T-helper 2 cell (primary cell): Measurements from ENCODE around the gene PDZRN3.
"Not testable (repeated sequence)": the region's sequence is repeated elsewhere in the genome, so short reads cannot be mapped to it uniquely, and the experiment has no call there.

ENCODE experiments used
- DNase-seq, 5 experiments: peaks; one replicate each; pipeline versions ENCODE4 v3.0.0 to v3.0.0-alpha.2; 2012 to 2022

Gene PDZRN3

DNA sequence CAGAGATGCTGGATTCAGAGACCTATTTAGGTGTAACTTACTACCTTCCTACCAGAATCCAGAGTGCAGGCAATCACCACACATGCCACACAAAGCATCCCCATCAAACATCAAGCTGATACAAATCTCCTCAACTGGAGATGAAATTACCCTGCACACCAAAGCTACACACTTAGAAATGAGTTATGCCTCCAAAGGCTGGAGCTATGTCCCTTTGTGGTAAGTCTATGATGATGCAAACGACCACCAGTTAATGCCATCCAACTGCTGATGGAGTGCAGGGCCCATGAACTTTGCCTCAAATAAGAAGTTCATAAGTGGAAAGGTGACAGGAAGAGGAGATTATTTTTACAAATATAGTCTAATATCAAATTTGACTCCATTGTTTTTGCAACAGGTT lies 38.1 kb downstream of the PDZRN3 start:
- DNase-seq, result no peak

DNA sequence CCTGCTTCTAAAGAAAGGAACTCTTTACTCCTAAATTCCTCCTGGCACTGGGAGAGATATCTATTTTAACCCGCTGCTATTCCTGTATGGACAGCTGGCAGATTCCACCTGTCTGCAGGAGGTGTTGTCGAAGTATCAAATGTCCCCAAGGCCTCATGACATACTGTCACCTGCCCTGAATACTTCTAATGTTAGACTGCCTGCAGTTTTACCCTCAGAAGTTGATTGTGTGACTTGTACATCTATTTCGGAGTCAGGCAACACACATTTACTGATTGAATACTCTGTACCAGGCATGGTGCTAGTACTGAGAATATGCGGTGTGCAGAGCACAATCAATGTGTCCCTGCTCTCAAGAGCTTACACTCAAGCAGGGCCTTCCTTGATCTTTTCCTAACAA lies 38.6 kb downstream of the PDZRN3 start:
- no peak for DNase-seq

DNA sequence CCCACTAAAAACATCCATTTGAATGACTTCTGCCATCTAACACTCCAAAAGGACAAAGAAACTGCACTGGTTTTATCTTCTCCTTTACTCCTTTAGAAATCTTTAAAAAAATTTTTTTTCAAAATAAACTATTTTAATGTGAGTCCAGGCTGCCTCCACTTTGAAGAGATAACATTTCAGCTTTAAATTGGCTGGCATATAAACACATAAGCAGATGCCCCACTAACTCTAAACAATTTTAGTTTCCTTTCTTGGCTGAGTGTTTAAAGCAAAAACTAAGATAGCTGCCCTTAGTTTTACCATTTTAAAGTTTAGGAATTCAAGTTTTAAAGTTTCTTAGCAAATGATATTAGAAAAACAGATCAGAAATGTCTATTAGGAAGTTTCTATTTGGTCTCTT lies 39.9 kb downstream of the PDZRN3 start:
- no peak for DNase-seq

DNA sequence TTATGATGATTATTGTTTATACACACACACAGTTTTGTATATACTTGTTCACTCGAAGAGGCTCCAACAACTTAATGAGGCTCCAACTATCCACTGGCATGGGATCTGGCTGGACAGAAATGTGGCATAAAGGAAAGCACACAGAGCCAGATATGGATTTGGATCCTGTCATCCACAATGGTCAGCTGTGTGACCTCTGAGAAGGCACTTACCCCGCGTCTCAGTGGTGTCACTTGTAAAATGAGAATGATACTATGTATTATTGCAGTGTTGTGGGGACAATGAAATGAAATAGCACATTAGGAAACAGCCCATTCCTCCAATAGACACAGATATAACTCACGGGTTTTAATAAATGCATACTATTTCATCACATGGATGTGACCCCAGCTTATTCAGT lies 42.2 kb downstream of the PDZRN3 start:
- DNase-seq, result no peak

DNA sequence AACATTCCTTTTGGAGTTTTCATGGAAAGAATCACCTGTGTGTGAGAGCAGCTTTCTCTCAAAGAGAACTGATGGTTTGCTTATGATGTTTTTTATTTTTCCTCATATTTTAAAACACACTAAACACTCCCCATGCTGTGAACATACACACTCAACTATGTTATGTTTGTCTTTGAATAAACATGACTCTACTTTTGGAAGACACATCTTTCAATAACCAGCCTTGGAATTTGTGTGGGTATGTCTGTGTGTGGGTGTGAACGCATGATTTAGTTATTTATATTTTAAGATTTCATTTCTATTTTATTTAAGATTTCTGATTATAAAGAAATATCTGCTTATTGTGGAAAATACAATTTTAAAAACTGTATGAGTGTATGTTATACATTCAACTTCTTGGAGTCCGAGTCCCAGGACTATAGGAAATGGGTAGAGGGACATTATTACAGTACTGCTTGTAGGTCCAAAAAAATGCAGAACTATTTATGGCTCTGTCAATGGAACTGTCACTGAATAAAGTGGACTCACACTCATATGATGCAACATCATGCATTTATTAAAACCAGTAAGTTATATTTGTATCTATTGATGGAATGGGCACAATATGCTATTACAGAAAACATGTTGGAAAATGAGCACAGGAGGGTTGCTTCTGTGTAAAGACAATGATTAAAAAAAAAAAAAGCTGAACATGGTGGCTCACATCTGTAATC lies 43.5 kb downstream of the PDZRN3 start:
- DNase-seq, result no peak

DNA sequence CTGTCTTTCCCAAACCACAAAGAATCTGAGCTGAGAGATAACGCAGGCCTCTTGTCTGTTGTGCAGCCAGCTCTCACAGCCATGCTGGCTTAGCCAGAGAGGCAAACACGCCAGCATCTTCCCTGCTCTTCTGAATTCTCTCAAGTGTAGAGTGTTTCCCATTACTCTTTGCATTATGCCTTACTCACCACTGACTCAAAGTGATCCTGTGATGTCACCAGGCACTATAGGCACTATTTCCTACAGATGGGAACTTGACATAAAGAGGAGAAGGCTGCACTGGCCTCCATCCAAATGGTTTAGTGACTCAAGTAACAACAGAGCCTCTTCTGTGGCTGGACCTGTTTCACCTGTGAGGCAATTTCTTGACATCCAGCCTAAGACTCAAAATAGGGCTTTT lies 44.4 kb downstream of the PDZRN3 start:
- no peak for DNase-seq

DNA sequence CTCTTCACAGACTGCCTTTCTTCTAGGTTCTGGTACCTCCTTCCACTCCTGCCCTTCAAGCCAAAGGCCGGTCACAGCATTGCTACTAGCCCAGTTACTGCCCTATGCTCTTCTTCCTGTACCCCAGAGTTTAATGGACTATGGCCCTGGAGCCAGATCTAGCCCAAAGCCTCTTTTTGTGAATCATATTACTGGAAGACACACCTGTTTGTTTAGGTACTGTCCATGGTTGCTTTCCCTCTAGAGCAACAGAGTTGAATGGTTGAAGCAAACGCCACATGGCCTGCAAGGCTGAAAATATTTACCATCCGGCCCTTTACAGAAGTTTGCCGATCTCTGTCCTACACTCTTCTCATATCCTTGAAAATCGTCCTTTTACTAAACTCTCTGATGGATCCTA lies 47.0 kb downstream of the PDZRN3 start:
- DNase-seq, result no peak

DNA sequence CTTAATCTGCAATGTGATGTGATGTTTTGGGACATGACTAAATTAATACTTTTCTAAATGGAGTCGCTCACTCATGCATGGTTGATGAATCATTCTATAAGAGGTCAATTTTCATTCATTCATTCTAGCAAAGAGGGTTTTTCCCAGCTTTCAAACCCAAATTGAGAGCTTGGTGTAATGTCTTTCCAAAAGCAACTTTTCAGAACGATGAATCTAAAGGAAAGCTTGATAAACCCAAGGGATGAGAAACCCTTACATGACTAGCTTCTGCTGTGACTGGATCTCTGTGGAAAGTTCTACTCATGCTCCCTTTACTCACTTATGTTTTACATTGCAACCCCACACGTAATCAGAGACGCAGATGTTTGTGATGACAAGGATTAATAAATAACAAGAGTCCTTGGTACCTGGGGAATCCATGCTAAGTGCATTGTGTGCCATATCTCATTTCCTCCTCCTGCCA lies 47.7 kb downstream of the PDZRN3 start:
- DNase-seq, result no peak

DNA sequence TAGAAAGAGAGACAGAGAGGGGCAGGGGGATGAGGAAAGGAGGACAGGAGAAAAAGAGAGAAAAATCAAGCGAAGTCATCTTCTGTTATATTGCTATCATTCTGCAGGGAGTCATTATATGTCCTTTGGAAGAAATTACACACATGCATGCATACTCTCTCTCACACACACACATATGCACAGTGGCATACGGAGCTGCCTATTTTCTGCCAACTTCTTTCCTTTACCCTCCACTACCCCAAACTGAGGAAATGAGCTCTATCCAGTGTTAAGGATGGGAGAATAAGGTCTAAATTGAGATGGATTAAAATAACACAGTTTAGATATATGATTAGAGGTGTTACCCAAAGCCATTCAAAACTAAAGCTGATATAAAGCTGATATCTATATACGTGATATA lies 48.8 kb downstream of the PDZRN3 start:
- DNase-seq, result no peak

DNA sequence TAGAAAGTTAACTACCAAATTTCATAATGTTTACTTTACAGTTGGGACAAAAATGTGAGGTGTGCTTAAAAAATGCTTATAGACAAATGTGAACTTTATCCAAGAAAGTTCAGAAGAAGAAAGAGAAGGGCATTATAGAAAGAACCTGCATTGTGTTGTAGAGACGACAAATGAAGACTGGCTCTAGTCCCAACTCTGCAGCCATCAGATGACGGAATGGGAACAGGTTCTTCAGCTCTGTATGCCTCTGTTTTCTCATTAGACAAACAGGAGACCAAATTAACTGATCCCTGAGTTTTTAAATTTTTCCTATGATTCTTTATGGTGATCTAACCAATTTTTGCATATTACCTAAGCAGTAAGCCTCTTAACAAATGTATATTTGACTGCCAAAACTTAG lies 49.2 kb downstream of the PDZRN3 start:
- no peak for DNase-seq

DNA sequence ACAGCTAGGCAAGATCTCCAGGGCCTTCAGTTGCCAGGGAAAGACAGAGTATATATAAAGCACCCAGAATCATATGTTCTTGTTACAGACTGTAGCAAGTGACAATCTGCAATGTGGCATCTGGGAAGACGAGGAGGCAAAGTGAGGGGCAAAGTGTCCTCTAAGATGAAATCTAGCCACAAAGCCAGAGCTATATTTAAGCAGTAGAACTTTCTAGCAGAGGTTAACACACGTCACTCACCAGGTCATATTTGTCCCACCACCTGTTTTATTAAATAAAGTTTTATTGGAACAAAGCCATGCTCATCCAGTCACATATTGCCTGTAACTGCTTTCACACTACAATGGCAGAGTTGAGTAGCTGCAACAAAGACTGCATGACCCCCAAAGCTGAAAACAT lies 51.5 kb downstream of the PDZRN3 start:
- no peak for DNase-seq

DNA sequence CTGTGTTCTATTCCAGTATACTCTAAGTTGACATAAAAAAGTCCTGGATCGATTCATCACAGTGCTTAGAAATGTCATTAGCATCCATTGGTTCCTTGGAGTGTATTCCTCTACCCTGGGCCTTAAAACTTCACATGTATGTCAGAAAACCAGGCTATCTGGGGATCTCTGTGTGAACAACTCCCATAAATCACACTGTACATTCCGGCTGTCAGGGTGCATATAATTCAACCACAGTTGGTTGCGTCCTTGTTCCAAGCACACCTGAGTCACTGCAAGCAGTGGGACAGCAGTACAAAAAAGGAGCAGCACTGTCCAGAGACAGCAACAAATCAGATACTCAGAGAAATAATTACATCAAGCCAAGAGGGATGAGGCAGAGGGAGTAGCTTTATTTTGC lies 52.4 kb downstream of the PDZRN3 start:
- no peak for DNase-seq

DNA sequence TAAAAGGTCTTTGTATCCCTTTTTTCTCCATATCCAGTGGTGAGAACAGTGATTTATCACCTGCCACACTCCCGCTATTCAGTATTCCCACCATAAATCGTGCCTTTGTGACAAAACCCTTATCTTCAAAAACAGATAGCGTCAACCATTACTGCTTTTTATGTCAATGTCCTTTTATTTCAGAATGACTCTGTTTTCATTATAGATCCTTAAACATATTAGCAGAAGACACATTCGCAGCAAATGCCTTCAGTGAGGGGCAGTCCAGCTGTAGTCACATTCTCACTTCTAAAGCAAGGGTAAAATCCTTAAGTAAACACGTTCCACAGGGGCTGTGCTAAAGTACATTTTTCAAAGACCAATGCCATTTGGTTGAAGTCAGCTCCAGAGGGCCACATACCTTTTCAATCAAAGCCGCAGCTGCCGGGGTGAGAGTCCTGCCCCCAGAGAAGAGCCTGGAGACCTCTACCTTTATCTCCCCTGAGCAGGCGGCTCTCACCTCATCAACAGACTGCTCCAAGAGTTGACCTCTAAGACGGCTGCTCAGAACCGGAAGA lies 53.4 kb downstream of the PDZRN3 start:
- DNase-seq, result no peak

DNA sequence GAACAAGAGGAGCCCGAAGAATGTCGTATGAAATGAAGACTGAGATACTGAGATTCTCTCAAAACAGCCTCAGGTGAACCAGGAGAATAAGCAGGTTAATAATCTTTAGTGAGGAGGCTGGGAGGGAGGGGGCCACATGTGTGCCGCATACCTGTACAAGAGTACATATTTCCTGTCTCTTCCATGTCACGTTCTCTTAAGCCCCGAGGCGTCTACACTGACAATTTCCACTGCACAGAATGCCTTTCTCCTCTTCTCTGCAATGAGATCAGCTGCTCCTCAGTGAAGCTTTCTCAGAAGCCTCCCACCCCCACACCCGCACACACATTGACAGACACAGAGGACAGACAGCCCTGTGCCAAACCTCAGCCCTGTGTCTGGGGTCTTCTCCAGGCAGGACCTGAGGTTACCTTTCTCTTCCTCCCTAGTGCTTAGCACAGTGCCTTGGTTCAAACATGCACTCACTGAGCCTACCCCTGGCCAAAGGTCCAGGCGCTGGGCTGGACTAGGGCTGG lies 55.4 kb downstream of the PDZRN3 start:
- DNase-seq, result no peak

DNA sequence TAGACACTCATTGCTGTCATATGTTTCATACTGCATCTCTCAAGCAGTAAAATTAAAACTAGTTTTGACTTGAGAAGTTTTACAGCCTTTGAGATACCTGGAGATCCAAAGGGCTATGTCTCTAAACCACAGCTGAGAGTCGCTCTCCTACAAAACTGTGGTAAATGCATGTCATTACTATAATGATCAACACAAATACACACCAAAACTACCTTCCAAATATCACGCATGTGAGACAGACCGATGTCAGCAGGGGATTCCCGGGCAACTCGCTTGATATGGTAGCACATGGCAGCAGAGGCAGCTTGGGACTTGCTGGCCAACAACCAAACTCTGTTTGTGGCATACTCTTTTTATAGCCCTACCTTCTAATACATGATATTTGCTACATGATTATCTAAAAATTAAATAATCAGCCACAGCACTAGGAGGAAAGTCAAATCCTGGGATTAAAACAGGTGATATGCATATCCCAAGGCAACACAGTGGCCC lies 56.3 kb downstream of the PDZRN3 start:
- no peak for DNase-seq

DNA sequence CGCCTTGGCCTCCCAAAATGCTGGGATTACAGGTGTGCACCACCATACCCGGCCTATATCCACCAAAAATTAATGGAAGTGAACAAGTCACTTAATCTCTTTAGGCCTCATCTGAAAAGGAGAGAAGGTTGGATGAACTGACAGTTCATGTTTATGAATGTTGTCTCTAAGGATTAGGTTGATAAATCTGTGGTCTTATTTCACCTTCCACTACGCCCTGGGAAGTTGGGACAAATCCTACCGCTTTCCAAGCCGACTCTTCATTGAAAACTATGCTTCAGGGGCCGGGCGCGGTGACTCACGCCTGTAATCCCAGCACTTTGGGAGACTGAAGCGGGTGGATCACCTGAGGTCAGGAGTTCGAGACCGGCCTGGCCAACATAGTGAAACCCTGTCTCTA lies 59.4 kb downstream of the PDZRN3 start:
- not testable (repeated sequence) for DNase-seq

DNA sequence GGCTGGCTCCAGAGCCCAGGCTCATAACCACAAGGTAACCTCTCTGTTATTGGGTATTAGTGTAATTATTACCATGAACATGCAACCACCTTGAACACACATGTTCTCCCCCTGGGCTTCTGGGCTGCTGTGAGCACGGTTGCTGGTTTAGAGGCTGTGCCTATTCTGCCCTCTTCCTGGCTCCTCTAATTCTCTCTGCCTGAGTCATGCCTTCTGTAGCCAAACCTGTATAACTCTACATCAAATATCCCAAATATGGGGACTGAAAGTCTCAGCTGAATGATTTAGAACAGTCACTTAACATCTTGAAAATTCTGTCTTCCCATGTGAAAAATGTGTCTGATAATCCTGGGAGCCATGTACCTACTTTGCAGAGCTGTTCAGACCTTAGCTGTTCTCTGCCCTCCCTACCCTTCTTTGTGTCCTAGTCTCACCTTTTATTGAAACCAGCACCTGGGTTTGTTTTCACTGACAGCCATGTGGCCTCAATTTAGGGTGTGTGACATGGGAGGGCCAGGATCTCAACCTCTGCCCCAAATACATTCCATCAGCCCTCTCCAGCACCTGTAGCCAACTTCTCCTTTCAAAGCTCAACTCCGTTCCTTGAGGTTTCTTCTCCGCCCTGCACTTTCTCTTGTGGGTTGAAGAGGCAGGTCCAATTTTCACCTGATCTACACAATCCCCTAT lies 60.7 kb downstream of the PDZRN3 start:
- no peak for DNase-seq

DNA sequence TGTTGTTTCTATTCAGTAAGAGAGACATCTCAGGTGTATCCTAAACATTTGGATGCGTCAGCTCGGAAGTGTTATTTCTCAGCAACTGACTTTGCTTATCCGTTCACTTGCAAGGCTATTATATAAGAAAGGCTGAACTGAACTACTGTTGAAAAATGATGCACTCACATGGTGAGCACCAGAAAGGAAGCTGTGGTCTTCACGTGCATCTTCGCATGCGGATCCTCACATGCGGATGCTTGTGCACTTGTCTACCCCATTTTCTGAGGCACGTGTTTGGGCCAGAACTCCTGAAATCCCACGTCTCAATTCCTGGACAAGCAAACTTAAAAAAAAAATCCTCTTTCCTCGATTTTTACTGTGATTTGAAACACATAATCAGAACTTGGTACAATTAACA lies 63.2 kb downstream of the PDZRN3 start:
- no peak for DNase-seq

DNA sequence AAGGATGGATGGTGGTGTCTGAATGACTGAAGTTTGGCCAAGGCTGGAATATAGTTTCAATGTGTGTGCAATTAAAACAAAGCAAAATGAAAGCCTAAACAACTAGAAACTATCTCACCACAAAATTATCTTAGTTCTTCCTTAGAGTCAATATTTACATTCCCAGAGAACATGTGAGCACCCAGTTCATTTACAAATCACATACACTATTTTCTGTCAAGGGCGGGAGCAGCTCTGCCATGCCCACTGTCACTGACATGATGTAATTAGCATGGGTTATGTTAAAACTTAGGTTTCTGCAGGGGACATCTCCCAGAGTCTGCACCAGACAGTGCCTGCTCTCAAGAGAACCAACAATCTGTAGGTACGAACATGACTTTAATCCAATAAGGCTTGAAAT lies 65.0 kb downstream of the PDZRN3 start:
- DNase-seq, result no peak

DNA sequence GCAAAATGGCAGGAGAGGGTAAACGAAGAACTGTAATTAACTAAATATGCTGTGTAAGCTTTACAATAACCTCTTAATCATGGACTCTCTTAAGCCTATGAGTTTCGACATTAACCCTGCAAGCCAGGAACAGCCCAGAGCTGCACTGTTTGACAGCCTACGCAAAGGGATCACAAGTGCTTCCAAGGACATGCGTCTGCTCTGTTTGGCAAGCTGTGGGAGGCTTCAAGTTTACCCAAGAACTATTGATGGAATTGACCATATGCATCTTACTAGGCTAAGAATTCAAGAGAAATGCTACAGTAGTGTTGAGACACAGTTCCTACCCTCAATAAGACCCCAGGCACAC lies 66.0 kb downstream of the PDZRN3 start:
- DNase-seq, result no peak

DNA sequence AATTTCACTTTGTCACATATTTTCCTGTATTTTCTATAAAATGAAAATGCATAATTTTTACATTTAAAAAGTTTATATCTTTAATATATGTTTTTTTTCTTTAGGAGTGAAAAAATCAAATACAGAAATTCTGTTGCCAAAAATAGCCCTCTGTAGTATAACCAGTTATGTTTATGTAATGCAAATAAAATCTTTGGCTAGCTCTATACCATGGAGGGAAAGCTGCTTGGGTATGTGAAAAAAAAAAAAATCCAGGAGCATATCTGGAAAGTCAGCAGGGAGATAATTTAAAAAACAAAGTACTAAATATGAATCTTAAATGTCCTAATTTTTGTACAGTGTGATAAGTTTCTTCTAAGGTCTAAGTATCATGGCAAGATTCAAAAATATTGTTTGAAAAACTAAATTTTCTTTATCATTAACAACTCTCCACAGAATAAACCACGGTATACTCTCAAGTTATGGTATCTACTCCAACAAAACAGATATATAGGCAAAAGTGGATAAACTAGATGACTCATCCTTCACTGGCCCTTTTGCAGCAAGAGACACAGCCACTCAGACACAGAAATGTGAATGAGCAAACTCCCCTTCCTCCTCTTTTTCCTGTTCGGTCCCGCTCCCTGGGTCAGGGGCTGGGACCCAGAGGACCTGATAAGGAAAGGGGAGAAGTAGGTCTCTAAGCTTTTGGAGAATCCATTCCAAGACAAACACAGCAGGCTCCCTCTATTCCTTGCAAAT lies 66.6 kb downstream of the PDZRN3 start:
- no peak for DNase-seq

DNA sequence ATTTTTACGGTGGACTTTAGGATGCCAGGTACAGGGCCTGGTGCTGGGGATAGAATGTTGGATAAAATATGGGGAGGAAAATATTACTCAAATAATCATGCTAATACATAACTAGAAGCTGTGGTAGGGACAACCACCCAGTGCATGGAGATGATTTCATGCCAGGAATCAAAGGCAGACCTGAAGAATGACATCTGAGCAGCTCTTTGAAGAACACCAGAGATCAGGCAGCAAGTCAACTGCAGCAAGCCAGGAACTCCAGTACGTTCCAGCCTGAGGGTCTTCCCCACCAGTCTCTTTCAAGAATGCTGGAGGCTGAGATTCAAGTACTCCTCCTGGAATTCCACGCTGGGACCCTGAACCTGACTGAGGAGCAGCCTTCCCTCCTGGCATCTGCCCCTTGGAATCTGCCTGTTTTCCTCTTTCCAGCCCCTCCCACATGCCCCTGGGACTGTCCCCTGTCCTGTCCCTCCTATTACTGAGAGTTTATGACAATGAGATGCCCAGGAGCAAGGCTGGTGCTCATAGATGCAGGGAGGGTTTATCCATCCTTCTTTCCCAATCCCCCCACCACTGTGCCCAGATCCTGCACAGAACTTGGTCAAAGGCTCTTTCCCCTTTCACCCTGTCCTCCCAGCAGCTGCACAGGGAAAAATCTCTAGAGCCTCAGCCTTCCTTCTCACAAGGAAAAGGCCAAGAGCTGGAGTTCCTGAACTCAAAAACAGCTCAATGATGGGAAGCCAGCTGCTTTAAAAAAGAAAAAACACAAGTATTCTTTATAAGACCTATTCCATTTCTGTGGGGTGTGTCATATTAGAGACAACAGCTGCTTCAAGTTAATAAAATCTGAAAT lies 68.0 kb downstream of the PDZRN3 start:
- DNase-seq, result no peak
